ENCODE results near the gene ZNF573.
"Not testable (repeated sequence)": the region's sequence is repeated elsewhere in the genome, so short reads cannot be mapped to it uniquely, and the experiment has no call there.

Gene ZNF573

GRCh38 chr19:37790244-37790925, 11.0 kb upstream of the ZNF573 start:
- TF ChIP-seq, protein P1, sequence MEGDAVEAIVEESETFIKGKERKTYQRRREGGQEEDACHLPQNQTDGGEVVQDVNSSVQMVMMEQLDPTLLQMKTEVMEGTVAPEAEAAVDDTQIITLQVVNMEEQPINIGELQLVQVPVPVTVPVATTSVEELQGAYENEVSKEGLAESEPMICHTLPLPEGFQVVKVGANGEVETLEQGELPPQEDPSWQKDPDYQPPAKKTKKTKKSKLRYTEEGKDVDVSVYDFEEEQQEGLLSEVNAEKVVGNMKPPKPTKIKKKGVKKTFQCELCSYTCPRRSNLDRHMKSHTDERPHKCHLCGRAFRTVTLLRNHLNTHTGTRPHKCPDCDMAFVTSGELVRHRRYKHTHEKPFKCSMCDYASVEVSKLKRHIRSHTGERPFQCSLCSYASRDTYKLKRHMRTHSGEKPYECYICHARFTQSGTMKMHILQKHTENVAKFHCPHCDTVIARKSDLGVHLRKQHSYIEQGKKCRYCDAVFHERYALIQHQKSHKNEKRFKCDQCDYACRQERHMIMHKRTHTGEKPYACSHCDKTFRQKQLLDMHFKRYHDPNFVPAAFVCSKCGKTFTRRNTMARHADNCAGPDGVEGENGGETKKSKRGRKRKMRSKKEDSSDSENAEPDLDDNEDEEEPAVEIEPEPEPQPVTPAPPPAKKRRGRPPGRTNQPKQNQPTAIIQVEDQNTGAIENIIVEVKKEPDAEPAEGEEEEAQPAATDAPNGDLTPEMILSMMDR (IDR thresholded peaks at IDR 0.05; ENCODE audit: insufficient read depth, low read depth, low read length, missing control alignments): no peak
- DNase-seq (ENCODE audit: low read depth): no peak
- no peak overlapping the region for H3K4me3 ChIP-seq (ENCODE audit: low read depth, low read length)

GRCh38 chr19:37778613-37779126, 716 bp downstream of the ZNF573 start:
- H3K4me3 ChIP-seq (ENCODE audit: low read depth, low read length): peak overlapping the region; percentile 63
- TF ChIP-seq, protein P1 (IDR thresholded peaks at IDR 0.05; ENCODE audit: insufficient read depth, low read depth, low read length, missing control alignments): no peak
- no peak for DNase-seq (ENCODE audit: low read depth)

DNA sequence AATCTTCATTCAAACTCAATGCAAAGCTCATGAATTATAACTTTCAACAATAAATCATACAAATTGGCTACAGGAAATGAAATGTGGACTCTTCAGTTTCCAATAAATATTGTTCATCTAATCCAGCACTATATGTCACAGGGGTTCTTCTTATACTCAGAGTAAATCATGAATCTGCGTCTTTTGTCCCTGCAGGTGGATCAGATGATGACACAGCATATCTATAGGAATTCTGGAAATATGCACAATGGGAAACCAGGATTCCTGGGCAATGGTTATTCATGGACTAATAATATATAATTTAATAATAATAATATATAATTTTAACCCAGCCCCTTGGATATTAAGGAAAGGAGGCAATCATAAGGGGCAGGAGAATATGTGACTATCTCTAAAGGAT, 8.4 kb downstream of the ZNF573 start:
- no peak overlapping the region for H3K4me3 ChIP-seq (ENCODE audit: low read depth, low read length)
- no peak for DNase-seq (ENCODE audit: low read depth)
- TF ChIP-seq, protein P1 (IDR thresholded peaks at IDR 0.05; ENCODE audit: insufficient read depth, low read depth, low read length, missing control alignments): no peak

- TF ChIP-seq, protein P1 (IDR thresholded peaks at IDR 0.05; ENCODE audit: insufficient read depth, low read depth, low read length, missing control alignments): no peak
- no peak overlapping the region for H3K4me3 ChIP-seq (ENCODE audit: low read depth, low read length)
- DNase-seq (ENCODE audit: low read depth): no peak
Observed at GRCh38 chr19:37763488-37763887, 15.9 kb downstream of the ZNF573 start.

DNA sequence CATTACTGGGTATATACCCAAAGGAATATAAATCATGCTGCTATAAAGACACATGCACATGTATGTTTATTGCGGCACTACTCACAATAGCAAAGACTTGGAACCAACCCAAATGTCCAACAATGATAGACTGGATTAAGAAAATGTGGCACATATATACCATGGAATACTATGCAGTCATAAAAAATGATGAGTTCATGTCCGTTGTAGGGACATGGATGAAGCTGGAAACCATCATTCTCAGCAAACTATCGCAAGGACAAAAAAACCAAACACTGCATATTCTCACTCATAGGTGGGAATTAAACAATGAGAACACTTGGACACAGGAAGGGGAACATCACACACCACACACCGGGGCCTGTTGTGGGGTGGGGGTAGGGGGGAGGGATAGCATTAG, 21.7 kb downstream of the ZNF573 start:
- not testable (repeated sequence) for DNase-seq (ENCODE audit: low read depth); H3K4me3 ChIP-seq (ENCODE audit: low read depth, low read length)

- TF ChIP-seq, protein P1 (IDR thresholded peaks at IDR 0.05; ENCODE audit: insufficient read depth, low read depth, low read length, missing control alignments): no peak
- H3K4me3 ChIP-seq (ENCODE audit: low read depth, low read length): no peak overlapping the region
- DNase-seq (ENCODE audit: low read depth): no peak
Observed at GRCh38 chr19:37738371-37738770, 41.0 kb downstream of the ZNF573 start.

DNA sequence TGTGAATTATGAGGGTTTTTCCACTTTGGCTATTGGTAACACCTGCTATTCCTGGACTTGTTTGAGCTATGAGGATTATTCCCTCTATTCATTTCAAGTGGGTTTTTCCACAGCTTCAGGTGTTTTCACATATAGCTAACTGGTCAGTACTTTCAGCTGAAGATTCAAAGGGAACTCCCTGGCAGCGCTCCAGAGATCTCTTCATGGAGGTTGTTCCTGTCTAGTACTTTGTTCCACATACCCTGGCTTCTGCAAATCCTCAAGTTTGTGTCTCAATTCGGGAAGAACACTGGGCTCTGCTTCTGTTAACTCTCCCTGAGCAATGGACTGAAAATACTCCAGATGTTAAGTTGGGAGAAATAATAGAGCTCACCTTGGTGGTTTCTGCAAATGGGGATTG, 54.2 kb downstream of the ZNF573 start:
- DNase-seq (ENCODE audit: low read depth): no peak
- TF ChIP-seq, protein P1 (IDR thresholded peaks at IDR 0.05; ENCODE audit: insufficient read depth, low read depth, low read length, missing control alignments): no peak
- H3K4me3 ChIP-seq (ENCODE audit: low read depth, low read length): no peak overlapping the region

Measured in GM12865 (cell line).